GM18526 (cell line): ENCODE measurements around the gene FABP1.

Experiments used
- POLR2A ChIP-seq: IDR thresholded peaks from 3 replicates; pipeline ENCODE4 v1.6.1; 2011; ENCODE audit not compliant: insufficient read length; ENCODE audit errors: extremely low read depth

FABP1 gene

GRCh38 chr2:88097891-88098557, 29.8 kb downstream of the FABP1 start:
- no peak for TF ChIP-seq POLR2A

- no peak for TF ChIP-seq POLR2A
Measured at GRCh38 chr2:88097192-88097591, 30.7 kb downstream of the FABP1 start.

GRCh38 chr2:88096708-88097107, 31.2 kb downstream of the FABP1 start:
- no peak for TF ChIP-seq POLR2A

GRCh38 chr2:88095022-88095421, 32.8 kb downstream of the FABP1 start:
- TF ChIP-seq POLR2A, result no peak

- TF ChIP-seq POLR2A, result no peak
Measured at GRCh38 chr2:88092773-88093172, 35.1 kb downstream of the FABP1 start.

- no peak for TF ChIP-seq POLR2A
Measured at GRCh38 chr2:88091943-88092342, 35.9 kb downstream of the FABP1 start.

GRCh38 chr2:88090446-88091283, 37.2 kb downstream of the FABP1 start:
- TF ChIP-seq POLR2A, result no peak

- no peak for TF ChIP-seq POLR2A
Measured at GRCh38 chr2:88088999-88089398, 38.9 kb downstream of the FABP1 start.

- no peak for TF ChIP-seq POLR2A
Measured at GRCh38 chr2:88087763-88088162, 40.1 kb downstream of the FABP1 start.

- no peak for TF ChIP-seq POLR2A
Measured at GRCh38 chr2:88087073-88087472, 40.8 kb downstream of the FABP1 start.

- no peak for TF ChIP-seq POLR2A
Measured at GRCh38 chr2:88086401-88086800, 41.5 kb downstream of the FABP1 start.

GRCh38 chr2:88085602-88086001, 42.3 kb downstream of the FABP1 start:
- no peak for TF ChIP-seq POLR2A

- TF ChIP-seq POLR2A, result no peak
Measured at GRCh38 chr2:88085099-88085498, 42.8 kb downstream of the FABP1 start.

- TF ChIP-seq POLR2A, result no peak
Measured at GRCh38 chr2:88082781-88083180, 45.1 kb downstream of the FABP1 start.

GRCh38 chr2:88081924-88082608, 45.8 kb downstream of the FABP1 start:
- no peak for TF ChIP-seq POLR2A

GRCh38 chr2:88080545-88080944, 47.3 kb downstream of the FABP1 start:
- TF ChIP-seq POLR2A, result no peak
